Fibroblast of villous mesenchyme (primary cell): ENCODE results near the gene BUD13. TPM values are rescaled to one million over a fixed set of nuclear protein-coding genes. Genes with fewer than 3 reads are reported as not detected.
A peak's percentile ranks its signal among the peaks of the same experiment; 100 is the strongest.
"Not testable (repeated sequence)": the region's sequence is repeated elsewhere in the genome, so short reads cannot be mapped to it uniquely, and the experiment has no call there.

Experiments
- DNase-seq: peaks from one replicate; pipeline ENCODE4 v3.0.0-alpha.2; 2010; ENCODE audit warnings: low read depth
- H3K4me3 ChIP-seq: 2 replicates; pipeline ENCODE4 v1.5.1; 2011; ENCODE audit warnings: low read depth, mild to moderate bottlenecking, low read length
- total RNA-seq: library from RNA; depleted of rRNA; stranded (reverse); fragments of >200 nt; gene quantifications from 2 replicates; pipeline ENCODE4 v1.2.3, GENCODE V29; 2012
- TF ChIP-seq, protein P1 (sequence below): IDR thresholded peaks from 2 replicates; pipeline ENCODE4 v1.5.1; 2012; ENCODE audit warnings: low read depth, mild to moderate bottlenecking, low read length; ENCODE audit not compliant: insufficient read depth

The BUD13 gene
- total RNA-seq, 1 donor, result 16.8 TPM

DNA sequence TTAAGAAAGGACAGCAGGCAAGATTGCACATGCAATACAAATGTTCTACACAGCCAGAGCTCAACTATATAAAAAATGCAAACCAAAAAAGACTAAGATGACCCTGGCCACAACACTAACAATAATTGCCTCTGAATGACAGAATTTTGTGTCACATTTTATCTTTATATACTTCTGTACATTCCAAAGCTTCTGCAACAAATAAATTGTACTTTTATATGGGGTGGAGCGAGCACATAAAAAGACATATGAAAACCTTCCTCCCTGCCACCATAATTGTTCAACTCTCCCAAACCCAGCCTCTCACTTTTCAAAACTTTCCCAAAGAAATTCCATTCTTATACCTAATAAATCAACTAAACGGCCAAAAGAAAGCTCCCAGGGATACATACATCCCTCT is 10.7 kb downstream of the BUD13 start:
- no peak overlapping the region for H3K4me3 ChIP-seq
- TF ChIP-seq, protein P1, sequence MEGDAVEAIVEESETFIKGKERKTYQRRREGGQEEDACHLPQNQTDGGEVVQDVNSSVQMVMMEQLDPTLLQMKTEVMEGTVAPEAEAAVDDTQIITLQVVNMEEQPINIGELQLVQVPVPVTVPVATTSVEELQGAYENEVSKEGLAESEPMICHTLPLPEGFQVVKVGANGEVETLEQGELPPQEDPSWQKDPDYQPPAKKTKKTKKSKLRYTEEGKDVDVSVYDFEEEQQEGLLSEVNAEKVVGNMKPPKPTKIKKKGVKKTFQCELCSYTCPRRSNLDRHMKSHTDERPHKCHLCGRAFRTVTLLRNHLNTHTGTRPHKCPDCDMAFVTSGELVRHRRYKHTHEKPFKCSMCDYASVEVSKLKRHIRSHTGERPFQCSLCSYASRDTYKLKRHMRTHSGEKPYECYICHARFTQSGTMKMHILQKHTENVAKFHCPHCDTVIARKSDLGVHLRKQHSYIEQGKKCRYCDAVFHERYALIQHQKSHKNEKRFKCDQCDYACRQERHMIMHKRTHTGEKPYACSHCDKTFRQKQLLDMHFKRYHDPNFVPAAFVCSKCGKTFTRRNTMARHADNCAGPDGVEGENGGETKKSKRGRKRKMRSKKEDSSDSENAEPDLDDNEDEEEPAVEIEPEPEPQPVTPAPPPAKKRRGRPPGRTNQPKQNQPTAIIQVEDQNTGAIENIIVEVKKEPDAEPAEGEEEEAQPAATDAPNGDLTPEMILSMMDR, result no peak
- no peak for DNase-seq

DNA sequence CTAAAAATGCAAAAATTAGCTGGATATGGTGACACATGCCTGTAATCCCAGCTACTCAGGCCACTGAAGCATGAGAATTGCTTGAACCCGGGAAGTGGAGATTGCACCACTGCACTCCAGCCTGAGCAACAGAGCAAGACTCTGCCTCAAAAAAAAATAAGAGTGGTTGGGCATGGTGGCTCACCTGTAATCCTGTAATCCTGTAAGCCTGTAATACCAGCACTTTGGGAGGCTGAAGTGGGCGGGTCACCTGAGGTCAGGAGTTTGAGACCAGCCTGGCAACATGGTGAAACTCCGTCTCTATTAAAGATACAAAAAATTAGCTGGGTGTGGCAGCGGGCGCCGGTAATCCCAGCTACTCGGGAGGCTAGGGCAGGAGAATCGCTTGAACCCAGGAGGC is 16.7 kb downstream of the BUD13 start:
- not testable (repeated sequence) for H3K4me3 ChIP-seq, DNase-seq

DNA sequence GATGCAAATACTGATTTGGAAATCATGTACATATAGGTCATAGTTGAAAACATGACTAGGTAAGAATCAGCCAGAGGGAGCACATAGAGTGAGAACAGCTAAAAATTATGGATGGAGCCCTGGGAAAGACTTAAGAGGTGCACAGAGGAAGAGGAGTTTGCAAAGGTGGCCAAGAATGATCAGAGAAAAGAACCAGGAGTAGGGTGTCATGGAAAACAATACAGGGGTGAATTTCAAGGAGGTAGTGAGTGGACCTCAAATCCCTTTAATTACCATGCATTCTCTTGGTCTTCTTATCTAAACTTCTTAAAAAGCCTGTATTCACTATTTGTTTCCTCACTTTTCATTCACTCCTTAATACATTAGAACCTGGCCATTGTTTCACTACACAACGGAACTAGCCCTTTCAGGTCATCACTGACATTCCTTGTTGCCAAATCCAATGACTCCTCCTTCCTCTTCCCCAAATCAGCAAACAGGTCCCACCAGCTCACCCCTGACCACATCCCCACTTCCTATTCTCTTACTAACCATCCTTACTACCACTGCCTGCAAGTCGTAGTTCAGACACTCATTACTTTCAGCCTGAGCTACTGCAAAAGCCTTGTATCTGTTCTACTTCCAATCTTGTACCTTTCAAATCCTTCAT is 22.6 kb downstream of the BUD13 start:
- no peak for DNase-seq
- no peak overlapping the region for H3K4me3 ChIP-seq
- TF ChIP-seq, protein P1, result no peak

DNA sequence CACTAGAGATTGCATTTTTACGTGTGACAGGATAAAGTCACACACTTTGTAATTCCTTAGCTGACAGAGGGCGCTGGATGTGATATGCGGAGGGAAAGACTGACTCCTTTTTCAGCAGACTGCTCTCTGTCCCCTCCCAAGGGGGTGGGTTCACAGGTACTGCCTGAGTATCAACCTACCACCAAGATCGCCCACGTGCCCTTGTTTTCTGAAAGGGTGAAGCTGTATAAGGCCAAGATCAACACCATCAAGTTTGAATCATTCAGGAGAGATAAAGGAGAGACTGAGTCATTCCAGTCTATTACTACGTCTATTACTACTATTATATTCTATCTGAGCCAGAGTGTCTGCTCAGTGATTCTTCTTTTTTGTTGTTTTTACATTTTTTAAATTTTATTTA is 30.7 kb downstream of the BUD13 start:
- no peak overlapping the region for H3K4me3 ChIP-seq
- TF ChIP-seq, protein P1, result no peak
- peak; percentile 14 for DNase-seq

DNA sequence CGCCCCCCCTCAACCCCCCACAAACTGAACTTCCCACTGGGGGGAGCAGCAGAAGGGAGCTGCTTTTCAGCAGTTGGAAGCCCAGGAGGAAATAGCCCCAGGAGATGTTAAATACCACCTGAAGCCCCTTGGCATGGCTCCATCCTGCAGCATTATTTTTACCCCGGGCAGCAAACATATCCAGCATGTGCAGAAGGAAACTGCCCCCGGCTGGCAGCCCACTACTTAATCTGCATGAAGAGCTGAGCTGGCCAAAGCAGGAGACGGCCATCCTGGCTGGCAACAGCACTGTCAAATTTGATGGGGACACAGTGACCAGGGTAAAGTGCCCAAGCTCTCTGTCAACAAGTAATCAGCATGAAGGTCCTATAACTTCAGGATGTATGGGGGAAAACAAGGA is 32.0 kb downstream of the BUD13 start:
- TF ChIP-seq, protein P1, result no peak
- H3K4me3 ChIP-seq, result no peak overlapping the region

DNA sequence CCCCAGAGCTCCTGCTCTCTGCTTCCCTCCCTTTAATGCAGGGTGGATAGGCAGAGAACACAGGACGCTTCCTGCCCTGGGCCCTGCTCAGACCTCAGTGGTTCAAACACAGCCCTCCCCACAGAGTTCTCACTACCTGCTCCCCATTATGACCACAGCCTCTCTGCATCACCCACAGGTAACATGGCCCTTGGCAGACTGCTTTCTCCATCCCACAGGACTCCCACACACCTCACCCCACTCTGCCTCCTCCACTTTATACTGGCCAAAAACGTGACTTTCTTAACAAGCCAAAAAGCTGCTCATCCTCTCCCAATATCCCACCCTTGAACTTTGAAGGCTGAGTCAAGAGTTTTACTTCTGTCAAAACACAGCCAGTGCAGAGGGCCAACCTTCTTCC is 33.8 kb downstream of the BUD13 start:
- TF ChIP-seq, protein P1, result no peak
- H3K4me3 ChIP-seq, result no peak overlapping the region
- DNase-seq, result no peak

More for the DNA sequence above, 32.0 kb downstream of the BUD13 start:
- no peak for DNase-seq

DNA sequence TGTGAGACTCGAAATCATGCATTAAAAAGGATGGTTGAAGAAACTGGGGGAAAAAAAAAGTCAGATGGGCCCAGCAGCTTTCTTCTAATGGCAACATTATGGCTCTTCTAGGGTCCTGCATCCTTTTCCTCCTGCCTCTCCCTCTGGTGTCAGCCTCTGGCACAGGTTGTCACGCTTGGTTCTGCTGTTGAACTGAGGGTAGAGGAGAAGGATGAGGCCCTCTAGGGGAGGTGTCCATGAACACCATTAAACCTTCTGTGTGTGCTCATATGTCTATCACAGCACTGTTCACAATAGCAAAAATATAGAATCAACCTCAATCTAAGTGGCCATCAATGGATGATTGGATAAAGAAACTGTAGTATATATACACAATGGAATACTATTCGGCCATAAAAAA is 36.0 kb downstream of the BUD13 start:
- H3K4me3 ChIP-seq, result no peak overlapping the region
- TF ChIP-seq, protein P1, result peak; percentile 7
- DNase-seq, result no peak
